IMR-90 (cell line): ENCODE results near the gene JAK1.

ENCODE experiments used
- CTCF ChIP-seq: conservative IDR thresholded peaks from 2 replicates; pipeline ENCODE4 v1.5.1; 2012; ENCODE audit warnings: mild to moderate bottlenecking, low read depth, low read length, improper control_type of control experiment
- POLR2A ChIP-seq: IDR thresholded peaks from 2 replicates; pipeline ENCODE4 v1.6.1; 2012; ENCODE audit warnings: mild to moderate bottlenecking, low read depth, low read length
- RAD21 ChIP-seq: IDR thresholded peaks from 2 replicates; pipeline ENCODE4 v1.6.1; 2012; ENCODE audit warnings: low read length, improper control_type of control experiment

DNA sequence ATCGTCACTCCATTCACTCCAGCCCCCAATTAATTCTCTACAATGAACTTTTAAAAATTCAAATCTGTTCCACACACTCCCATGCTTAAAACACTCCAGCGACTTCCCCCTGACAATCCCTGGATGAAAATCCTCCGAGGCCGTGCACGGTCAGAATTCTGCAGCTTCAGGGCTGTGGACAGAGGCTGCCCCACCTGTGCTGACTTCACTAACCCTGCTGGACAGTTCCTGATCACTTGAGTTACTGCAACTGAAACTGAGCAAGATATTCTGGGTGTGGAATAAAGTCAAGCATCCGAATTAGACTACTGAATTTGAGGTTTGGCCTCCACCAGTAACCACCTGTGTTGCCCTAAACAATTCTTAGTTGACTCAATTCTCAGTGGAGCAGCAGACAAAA, 1.0 kb upstream of the JAK1 start:
- TF ChIP-seq POLR2A (no peak), RAD21 (no peak), CTCF (no peak)
